H1 (cell line): ENCODE data around the gene UNC93A. TPM values are rescaled to one million over a fixed set of nuclear protein-coding genes. Genes with fewer than 3 reads are reported as not detected.
A peak's percentile ranks its signal among the peaks of the same experiment; 100 is the strongest.

Source experiments
- CEBPB ChIP-seq: IDR thresholded peaks from 2 replicates; pipeline ENCODE4 v1.6.1; 2012; ENCODE audit warnings: low read depth, low read length
- CHD7 ChIP-seq: fragments of 300-600 bp; sonication (generic); IDR thresholded peaks from 2 replicates; pipeline ENCODE4 v1.7.1; 2012; ENCODE audit warnings: low read length, moderate library complexity, mild to moderate bottlenecking, inconsistent platforms; ENCODE audit not compliant: insufficient replicate concordance
- EP300 ChIP-seq, 2 experiments: IDR thresholded peaks; 1 replicate in 1 of 2; 2 replicates in 1 of 2; pipeline ENCODE4 v1.6.1; 2011 to 2012; ENCODE audit warnings: low read depth in 2 of 2, low read length in 2 of 2, mild to moderate bottlenecking in 2 of 2, borderline replicate concordance in 1 of 2, inconsistent platforms in 1 of 2, moderate library complexity in 1 of 2
- GTF2F1 ChIP-seq: IDR thresholded peaks from 2 replicates; pipeline ENCODE4 v1.6.1; 2012; ENCODE audit warnings: low read depth, low read length, improper control_type of control experiment, borderline replicate concordance
- KDM1A ChIP-seq: fragments of 200-600, 300-600 bp; sonication (generic); IDR thresholded peaks from 2 replicates; pipeline ENCODE4 v1.7.1; 2016; ENCODE audit warnings: mild to moderate bottlenecking, low read length, borderline replicate concordance
- MAX ChIP-seq: IDR thresholded peaks from 2 replicates; pipeline ENCODE4 v1.6.1; 2012; ENCODE audit warnings: inconsistent platforms
- NANOG ChIP-seq: IDR thresholded peaks from 2 replicates; pipeline ENCODE4 v1.6.1; 2011; ENCODE audit warnings: low read length, low read depth, mild to moderate bottlenecking, inconsistent platforms; ENCODE audit not compliant: insufficient read depth, poor library complexity, severe bottlenecking
- POU5F1 ChIP-seq: IDR thresholded peaks from 2 replicates; pipeline ENCODE4 v1.6.1; 2011; ENCODE audit warnings: low read depth, mild to moderate bottlenecking, low read length, moderate library complexity
- RAD21 ChIP-seq, 2 experiments: IDR thresholded peaks in 1 of 2; conservative IDR thresholded peaks in 1 of 2; 2 replicates each; pipeline ENCODE4 v1.6.1; 2011; ENCODE audit warnings: low read depth in 2 of 2, low read length in 2 of 2, improper control_type of control experiment in 1 of 2, inconsistent platforms in 1 of 2, mild to moderate bottlenecking in 1 of 2, moderate library complexity in 1 of 2
- polyA plus RNA-seq, 7 experiments: library from polyadenylated mRNA; depleted of rRNA in 3 of 7; stranded (reverse) in 5 of 7; unstranded in 2 of 7; fragments of >200 nt in 5 of 7; fragments of 200-250 nt in 2 of 7; gene quantifications; 1 replicate in 5 of 7; 2 replicates in 1 of 7; 4 replicates in 1 of 7; pipeline versions ENCODE4 v1.2.1 to v1.2.3, GENCODE V29; 2011 to 2013; ENCODE audit warnings: missing spikeins in 2 of 7, mixed read lengths in 2 of 7
- total RNA-seq: library from RNA; stranded (reverse); fragmentation: NEBNext Ultra II Directional; extraction: Animal tissue kit (Norgen Biotek cat#: 25700); gene quantifications from 2 replicates; pipeline ENCODE4 v1.2.1, GENCODE V29; 2021

Gene UNC93A
- total and polyA plus RNA-seq, 2 of the 8 experiments (the other 6 are each of a cell fraction or from before 2014, with no cell fraction given) = 0.39 TPM; not detected in 1

DNA sequence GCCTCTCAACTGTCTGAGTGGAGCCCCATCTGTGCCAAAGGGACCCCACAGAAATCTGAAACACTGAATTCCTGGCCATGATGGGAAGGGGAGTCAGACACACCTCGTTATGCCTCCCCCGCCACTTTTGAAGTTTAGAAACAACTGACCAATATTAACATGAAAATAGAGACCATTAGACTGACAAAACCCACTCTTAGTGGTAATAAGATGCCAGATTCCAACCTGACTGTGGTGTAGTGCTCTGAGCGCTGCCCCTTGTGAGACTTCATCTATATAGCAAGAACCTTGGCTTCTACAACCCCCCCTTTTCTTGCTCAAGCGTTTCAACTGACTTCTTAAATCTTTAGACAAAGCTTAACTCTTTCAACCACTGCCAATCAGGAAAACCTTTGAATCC lies 46.1 kb upstream of the UNC93A start (continued):
- TF ChIP-seq CHD7 (peak; percentile 30), POU5F1 (peak; percentile 58), KDM1A (no peak), RAD21 (IDR thresholded peaks at IDR 0.05 in 1 of 2, conservative IDR thresholded peaks at IDR 0.05 in 1 of 2; ENCODE audit: low read depth in 2 of 2, low read length in 2 of 2) (peak in 1 of 2 experiments; percentile 9; a peak in 1 of 4 replicates), CEBPB (0 out of 2 replicates have a peak, but pooled peaks have one; percentile 56), MAX (0 out of 2 replicates have a peak, but pooled peaks have one; percentile 5), NANOG (peak; percentile 95), GTF2F1 (no peak), EP300 (IDR thresholded peaks at IDR 0.05; ENCODE audit: borderline replicate concordance in 1 of 2, low read depth in 2 of 2, low read length in 2 of 2) (peak in 1 of 2 experiments; percentile 73; a peak in 2 of 3 replicates)
